ENCODE data around the gene TMEM63C.

TMEM63C gene

GRCh38 chr14:77302926-77303325 lies 121.3 kb downstream of the TMEM63C start:
- DNase-seq: no peak
- Histone ChIP-seq H3K36me3 (no peaks in the 10 kb centered on the region; the same call in 1 of the 2 replicates), H3K4me3 (ENCODE audit: low read depth, low read length) (no peak overlapping the region)

GRCh38 chr14:77303417-77304156 lies 122.0 kb downstream of the TMEM63C start:
- DNase-seq: no peak
- no peak overlapping the region for H3K4me3 ChIP-seq (ENCODE audit: low read depth, low read length)
- no peak for TF ChIP-seq CTCF (IDR thresholded peaks at IDR 0.05; ENCODE audit: low read depth, low read length)

More at GRCh38 chr14:77302926-77303325, 121.3 kb downstream of the TMEM63C start:
- Histone ChIP-seq H3K4me1 (no peaks in the 10 kb centered on the region; the same call in 1 of the 2 replicates), H3K27me3 (no peaks in the 10 kb centered on the region), H3K9me3 (no peaks in the 10 kb centered on the region)
- TF ChIP-seq CTCF (IDR thresholded peaks at IDR 0.05; ENCODE audit: low read depth, low read length): no peak

GRCh38 chr14:77305696-77306095 lies 124.1 kb downstream of the TMEM63C start:
- Histone ChIP-seq H3K27me3 (no peaks in the 10 kb centered on the region), H3K36me3 (no peaks in the 10 kb centered on the region; the same call in 1 of the 2 replicates), H3K4me1 (no peaks in the 10 kb centered on the region; the same call in 1 of the 2 replicates), H3K9me3 (no peaks in the 10 kb centered on the region), H3K4me3 (ENCODE audit: low read depth, low read length) (no peak overlapping the region)
- no peak for DNase-seq
- no peak for TF ChIP-seq CTCF (IDR thresholded peaks at IDR 0.05; ENCODE audit: low read depth, low read length)

More at GRCh38 chr14:77303417-77304156, 122.0 kb downstream of the TMEM63C start:
- H3K36me3 ChIP-seq: no peaks in the 10 kb centered on the region; the same call in 1 of the 2 replicates
- H3K4me1 ChIP-seq: no peaks in the 10 kb centered on the region; the same call in 1 of the 2 replicates
- H3K9me3 ChIP-seq: no peaks in the 10 kb centered on the region
- H3K27me3 ChIP-seq: no peaks in the 10 kb centered on the region

GRCh38 chr14:77306416-77306815 lies 124.8 kb downstream of the TMEM63C start:
- H3K4me3 ChIP-seq (ENCODE audit: low read depth, low read length): no peak overlapping the region
- TF ChIP-seq CTCF (IDR thresholded peaks at IDR 0.05; ENCODE audit: low read depth, low read length): no peak
- no peak for DNase-seq
- no peaks in the 10 kb centered on the region; the same call in none of the 2 replicates for H3K36me3 ChIP-seq
- no peaks in the 10 kb centered on the region for H3K9me3 ChIP-seq
- no peaks in the 10 kb centered on the region for H3K27me3 ChIP-seq
- H3K4me1 ChIP-seq: no peaks in the 10 kb centered on the region; the same call in 1 of the 2 replicates

GRCh38 chr14:77306851-77307496 lies 125.4 kb downstream of the TMEM63C start:
- Histone ChIP-seq H3K4me1 (no peaks in the 10 kb centered on the region; the same call in 1 of the 2 replicates), H3K4me3 (ENCODE audit: low read depth, low read length) (no peak overlapping the region), H3K9me3 (no peaks in the 10 kb centered on the region), H3K27me3 (no peaks in the 10 kb centered on the region), H3K36me3 (no peaks in the 10 kb centered on the region; the same call in none of the 2 replicates)
- no peak for TF ChIP-seq CTCF (IDR thresholded peaks at IDR 0.05; ENCODE audit: low read depth, low read length)
- DNase-seq: no peak

Data from BE2C (cell line).